HG03558 (cell line): ENCODE data around the gene LIF.
"Not testable (repeated sequence)": the region's sequence is repeated elsewhere in the genome, so short reads cannot be mapped to it uniquely, and the experiment has no call there.

Source experiments
- ATAC-seq: cut with Tn5 transposase; IDR thresholded peaks from one replicate; pipeline ENCODE4 v1.9.1; 2021; ENCODE audit warnings: moderate number of reproducible peaks; ENCODE audit not compliant: unreplicated experiment; ENCODE audit errors: extremely low read depth

The LIF gene

GRCh38 chr22:30246814-30247376 is 336 bp upstream of the LIF start:
- no peak for ATAC-seq

- ATAC-seq = no peak
Measured at GRCh38 chr22:30245181-30245984, 1.2 kb downstream of the LIF start.

GRCh38 chr22:30244641-30245040 is 1.9 kb downstream of the LIF start:
- ATAC-seq = no peak

- no peak for ATAC-seq
Measured at GRCh38 chr22:30244066-30244465, 2.5 kb downstream of the LIF start.

- no peak for ATAC-seq
Measured at GRCh38 chr22:30243661-30244060, 2.9 kb downstream of the LIF start.

- no peak for ATAC-seq
Measured at GRCh38 chr22:30241576-30242371, 4.8 kb downstream of the LIF start.

- no peak for ATAC-seq
Measured at GRCh38 chr22:30240541-30241417, 5.8 kb downstream of the LIF start.

GRCh38 chr22:30239488-30240405 is 6.8 kb downstream of the LIF start:
- ATAC-seq = no peak

- no peak for ATAC-seq
Measured at GRCh38 chr22:30238661-30239487, 7.7 kb downstream of the LIF start.

- no peak for ATAC-seq
Measured at GRCh38 chr22:30238136-30238535, 8.4 kb downstream of the LIF start.

GRCh38 chr22:30236875-30237274 is 9.7 kb downstream of the LIF start:
- no peak for ATAC-seq

GRCh38 chr22:30235687-30236170 is 10.8 kb downstream of the LIF start:
- ATAC-seq = no peak

GRCh38 chr22:30234786-30235470 is 11.6 kb downstream of the LIF start:
- ATAC-seq = no peak

- ATAC-seq = not testable (repeated sequence)
Measured at GRCh38 chr22:30234325-30234724, 12.2 kb downstream of the LIF start.

- ATAC-seq = no peak
Measured at GRCh38 chr22:30233582-30233981, 13.0 kb downstream of the LIF start.

GRCh38 chr22:30232716-30233218 is 13.8 kb downstream of the LIF start:
- ATAC-seq = no peak

- ATAC-seq = no peak
Measured at GRCh38 chr22:30230787-30231461, 15.6 kb downstream of the LIF start.
